Measurements from ENCODE around the gene PTPN3.

The PTPN3 gene

GRCh38 chr9:109451311-109452025 lies 46.6 kb downstream of the PTPN3 start:
- DNase-seq = no peak

GRCh38 chr9:109450346-109450745 lies 47.8 kb downstream of the PTPN3 start:
- no peak for DNase-seq

- no peak for DNase-seq
These were observed 48.9 kb downstream of the PTPN3 start for GRCh38 chr9:109449036-109449798.

DNA sequence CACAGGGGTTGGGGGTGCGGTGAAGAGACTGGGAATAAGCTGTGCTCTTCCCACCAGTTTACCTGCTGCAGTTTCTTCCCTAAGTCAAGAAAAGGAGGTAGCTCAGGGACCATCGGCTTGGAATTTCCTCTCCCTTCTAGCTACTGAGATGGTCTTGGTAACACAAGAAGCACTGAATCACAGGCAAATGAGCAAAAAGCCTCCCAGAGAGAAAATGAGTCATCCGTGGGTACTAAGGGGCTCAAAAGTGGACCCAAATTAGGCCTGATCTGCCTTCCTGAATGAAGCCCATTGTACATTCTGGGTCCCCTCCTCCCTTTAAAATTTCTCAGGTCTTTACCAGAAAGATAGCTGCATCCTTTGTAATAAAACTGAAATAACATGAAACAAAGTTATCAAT lies 49.9 kb downstream of the PTPN3 start:
- peak; percentile 56 for DNase-seq

DNA sequence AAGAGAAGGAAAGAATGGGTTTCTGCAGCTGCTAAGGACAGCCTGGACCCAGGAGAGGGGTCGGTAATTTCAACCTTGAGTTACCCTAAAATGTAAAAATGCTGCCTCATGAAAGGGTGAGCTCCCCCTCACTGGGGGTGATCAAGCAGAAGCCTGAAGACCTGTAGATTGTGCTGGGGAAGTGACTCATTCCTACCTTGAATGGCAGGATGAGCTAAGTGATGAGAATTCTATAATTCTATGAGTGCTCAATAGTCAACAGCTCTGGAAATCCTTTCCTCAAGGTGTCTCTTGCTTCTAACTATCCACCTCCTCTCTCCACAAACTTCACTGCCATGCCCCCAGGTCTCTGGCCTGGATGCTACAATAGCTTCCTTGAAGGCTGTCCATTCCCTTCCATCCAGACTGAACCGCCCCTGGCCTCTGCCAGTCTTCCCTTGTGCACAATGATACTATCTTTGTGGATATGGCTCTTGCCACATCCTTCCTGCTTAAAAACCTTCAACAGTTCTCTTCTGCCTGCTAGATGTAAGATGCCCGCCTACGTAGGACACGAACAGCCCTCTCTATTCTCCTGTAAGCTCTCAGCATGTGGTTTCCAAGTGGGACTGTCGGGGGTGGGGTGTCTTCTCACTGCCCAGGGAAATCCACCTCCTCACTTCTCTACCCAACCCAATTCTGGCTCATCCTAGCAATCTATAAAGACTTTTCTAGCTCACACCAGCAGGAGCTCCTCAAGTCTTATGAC lies 50.6 kb downstream of the PTPN3 start:
- no peak for DNase-seq

DNA sequence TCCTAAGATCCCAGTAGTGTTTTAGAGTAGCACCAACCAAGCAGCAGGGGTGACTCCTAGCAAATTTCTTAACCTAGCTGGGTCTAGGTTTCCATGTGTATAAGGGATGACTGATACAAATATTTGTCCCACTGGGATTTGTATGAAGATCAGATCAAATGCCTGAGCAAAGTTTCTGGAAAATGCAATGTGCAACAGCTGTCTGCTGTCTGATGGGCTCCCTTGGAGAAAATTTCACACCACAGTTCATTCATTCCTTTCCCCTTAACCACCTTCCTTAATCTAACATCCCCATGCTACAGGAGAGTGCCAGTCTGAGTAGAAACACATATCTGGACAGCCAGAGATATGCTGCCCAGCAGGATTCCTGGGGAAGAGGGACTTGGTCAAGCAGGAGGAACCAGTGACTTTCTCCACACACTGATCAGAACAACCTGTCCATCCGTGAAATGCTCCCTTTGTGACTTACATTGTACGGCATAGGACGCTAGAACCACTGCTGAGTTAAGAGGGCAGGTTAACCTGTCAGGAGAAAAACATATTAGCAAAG lies 53.3 kb downstream of the PTPN3 start:
- peak; percentile 23 for DNase-seq

GRCh38 chr9:109442716-109443115 lies 55.4 kb downstream of the PTPN3 start:
- DNase-seq = no peak

GRCh38 chr9:109441296-109441695 lies 56.8 kb downstream of the PTPN3 start:
- DNase-seq = no peak

DNA sequence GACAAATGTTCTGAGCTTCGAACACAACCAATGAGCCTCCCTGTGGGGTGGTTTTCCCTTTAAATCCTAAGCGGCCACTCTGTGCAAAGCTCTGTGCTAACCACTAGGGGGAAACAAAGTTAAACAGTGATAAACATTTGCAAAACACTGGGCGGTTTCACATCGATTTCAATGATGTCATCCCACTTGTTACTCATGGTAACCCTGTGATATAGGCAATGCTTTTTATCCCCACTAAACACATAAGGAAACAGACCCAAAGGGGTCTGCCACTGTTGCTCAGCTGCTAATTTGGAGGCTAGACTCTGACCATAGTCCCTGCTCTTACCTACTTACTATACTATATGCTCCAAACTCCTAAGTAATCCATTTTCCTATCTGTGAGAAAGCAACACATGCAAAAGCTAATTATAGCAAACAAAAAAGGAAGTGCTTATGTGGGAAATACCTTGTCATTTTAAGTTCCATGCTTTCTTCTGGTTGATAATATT lies 57.3 kb downstream of the PTPN3 start:
- DNase-seq = peak; percentile 81

DNA sequence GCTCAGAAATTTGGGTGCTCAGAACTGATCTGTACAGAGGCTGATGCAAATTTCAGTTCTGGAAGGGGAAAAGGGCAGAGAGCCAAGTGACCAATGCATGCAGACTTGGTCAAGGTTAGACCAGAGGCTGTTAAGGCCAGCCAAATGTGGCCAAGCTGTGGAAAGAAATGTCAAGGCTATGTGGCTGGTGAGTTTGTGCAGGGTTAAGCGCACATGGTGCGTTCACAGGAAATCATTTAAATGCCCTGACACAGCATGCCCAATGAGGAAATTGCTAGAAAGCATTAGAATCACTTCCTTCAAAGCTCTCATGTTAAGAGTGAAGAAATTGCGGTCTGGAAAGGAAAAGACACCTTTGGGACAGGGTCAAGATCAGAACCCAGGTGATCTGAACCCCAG lies 58.0 kb downstream of the PTPN3 start:
- no peak for DNase-seq

DNA sequence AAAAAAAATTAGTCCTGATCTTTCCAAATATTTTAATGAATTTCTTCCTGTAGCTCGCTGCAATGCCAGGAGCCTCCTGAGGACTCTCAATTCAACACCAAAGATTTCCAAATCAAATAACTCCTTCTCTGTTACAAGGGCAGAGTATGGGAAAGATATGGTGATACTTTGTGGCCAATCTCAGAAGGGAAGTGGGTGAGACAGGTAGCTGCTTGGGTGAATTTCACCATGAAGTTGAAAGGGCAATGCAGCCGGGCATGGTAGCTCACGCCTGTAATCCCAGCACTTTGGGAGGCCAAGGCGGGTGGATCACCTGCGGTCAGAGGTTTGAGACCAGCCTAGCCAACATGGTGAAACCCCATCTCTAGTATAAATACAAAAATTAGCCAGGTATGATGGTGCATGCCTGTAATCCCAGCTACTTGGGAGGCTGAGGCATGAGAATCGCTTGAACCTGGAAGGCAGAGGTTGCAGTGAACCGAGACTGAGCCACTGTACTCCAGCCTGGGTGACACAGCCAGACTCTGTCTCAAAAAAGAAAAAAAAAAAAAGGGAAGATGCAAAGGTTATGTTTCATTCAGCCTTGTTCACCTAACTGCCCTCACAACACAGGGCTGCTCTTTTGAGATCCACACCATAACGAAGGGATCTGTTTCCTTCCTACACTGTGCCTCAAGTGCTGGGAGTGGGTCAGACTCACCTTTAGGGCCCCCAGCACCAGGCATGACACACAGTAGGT lies 58.6 kb downstream of the PTPN3 start:
- no peak for DNase-seq

DNA sequence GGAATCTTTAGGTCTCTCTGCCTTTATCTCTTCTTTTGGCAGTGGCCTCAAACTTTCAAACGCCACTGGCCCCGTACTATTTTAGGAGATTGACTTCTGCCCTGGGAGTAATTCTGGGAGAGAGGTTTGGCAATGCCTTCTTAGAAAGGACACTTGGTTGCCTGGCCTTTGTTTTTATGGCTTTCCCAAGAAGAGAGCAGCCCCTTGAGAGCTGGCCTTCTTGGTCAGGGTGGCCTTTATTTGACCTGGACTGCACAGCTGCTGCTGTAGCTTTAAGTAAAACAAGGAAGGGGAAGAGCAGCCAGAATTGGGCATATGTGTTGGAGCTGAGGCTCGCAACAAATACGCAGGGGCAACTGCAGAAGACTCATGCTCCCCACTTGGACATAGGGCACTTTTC lies 60.8 kb downstream of the PTPN3 start:
- no peak for DNase-seq

DNA sequence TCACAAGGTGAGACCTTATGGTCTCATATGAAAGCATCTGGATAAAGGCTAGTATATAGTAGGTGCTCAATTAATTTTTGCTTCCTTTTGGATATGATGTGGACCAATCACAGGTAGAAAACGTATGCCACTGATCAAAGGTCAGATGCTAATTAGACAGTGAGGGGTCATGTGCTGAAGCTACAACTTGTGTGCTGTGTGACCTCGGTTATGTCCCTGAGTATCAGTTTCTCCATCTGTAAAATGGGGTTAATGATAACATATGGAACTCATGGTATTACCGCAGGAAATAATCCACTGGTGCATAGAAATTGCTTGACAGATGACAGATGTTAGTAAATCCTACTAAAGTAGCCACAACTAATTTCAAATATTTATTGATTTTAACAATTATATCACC lies 62.0 kb downstream of the PTPN3 start:
- no peak for DNase-seq

DNA sequence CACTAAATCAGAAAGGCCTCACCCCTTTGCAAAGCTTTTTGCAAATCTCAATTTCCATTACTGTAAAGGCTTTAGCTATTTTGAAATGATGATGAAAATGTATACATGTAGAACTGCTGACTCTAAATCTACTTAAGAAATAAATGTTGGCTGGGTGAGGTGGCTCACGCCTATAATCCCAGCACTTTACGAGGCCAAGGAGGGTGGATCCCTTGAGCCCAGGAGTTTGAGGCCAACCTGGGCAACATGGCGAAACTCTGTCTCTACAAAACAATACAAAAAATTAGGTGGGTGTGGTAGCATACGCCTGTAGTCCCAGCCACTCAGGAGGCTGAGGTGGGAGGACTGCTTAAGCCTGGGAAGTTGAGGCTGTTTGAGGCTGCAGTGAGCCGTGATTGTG lies 64.6 kb downstream of the PTPN3 start:
- DNase-seq = no peak

DNA sequence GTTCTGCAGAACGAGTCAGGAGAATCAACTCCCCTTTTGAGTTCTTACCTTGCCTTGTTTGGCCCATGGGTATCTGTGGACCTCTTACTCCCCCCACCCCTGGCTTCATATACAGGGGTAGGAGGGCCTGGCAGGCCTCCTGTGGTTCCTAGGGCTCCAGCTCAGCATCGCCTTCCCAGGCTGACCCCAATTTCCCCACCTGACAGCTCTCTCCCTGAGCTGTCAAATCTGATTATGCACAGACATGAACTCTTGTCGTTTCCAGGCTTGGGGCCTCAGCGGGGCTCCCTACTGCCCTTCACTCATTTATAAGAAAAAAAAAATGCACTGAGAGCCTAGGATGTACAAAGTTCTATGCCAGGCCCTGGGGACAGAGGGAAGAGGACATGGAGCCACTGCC lies 67.9 kb downstream of the PTPN3 start:
- no peak for DNase-seq

DNA sequence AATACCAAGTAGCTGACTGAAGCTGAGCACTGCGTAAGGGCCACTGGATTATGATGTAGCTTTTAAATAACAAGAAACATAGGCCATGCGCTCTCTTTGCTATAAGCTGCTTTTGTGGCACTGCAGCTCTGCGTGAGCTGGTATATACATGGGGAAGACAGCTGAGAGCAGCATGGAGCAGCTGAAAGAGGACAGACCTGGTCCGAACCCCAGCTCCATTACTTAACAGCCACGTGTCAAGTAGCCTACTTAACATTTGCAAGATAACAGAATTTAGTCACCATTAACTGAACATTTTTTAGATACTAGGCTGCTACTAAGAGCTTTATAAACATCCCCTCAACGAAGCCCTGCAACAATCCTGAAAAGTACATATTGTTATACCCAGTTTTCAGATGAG lies 69.3 kb downstream of the PTPN3 start:
- DNase-seq = no peak

DNA sequence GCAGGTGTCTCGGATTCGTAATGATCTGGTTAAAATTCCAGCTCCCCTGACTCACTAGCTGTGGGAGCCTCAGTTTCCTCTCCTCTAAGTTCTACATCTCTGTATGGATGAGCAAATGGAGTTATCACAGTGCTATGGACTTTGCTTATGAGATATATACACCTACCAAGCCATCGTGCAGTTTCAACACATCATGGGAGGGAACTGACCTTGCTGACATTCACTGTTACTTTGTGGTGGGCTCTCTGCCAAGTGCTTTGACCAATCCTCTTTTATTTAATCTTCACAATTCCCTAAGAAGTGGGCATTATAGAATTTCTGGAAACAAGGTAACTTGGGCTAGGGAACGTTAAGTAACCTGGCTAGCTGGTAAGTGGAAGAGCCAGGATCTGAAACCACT lies 70.2 kb downstream of the PTPN3 start:
- no peak for DNase-seq

- no peak for DNase-seq
These were observed 71.3 kb downstream of the PTPN3 start for GRCh38 chr9:109426626-109427402.

DNA sequence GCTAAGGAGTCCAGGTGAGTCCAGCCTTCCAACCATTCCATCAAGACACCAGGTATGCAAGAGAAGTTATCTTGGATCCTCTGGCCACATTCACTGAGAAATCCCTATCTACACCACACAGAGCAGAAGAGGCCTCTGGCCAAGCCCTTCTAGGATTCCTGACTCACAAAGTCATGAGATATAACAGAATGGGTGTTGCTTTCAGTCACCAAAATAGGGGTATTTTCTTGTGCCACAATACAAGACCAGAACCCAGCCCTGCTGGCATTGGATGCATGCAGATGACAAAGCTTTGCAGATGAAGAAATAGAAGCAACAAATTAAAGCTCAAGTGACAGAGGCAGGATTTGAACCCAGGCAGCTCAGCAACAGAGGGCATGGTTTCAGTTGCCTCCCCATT lies 73.5 kb downstream of the PTPN3 start:
- no peak for DNase-seq

DNA sequence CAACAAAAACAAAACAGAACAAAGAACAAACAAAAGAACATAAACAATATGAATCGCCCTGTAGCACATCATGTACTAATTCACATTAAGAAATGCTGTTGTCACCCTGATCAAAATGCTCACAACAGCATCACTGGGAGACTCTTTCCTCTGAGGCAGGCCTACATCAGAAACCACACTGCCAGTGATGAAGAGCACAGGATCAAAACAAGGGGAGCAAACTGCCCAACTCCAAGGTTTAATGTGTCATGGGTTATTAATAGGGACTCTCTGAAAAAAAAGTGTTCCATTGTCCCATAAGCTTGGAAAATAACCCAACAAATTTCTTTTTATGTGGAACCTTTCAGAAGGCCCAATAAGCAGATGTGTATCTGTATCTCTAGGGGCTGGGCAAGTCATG lies 74.2 kb downstream of the PTPN3 start:
- DNase-seq = no peak

GRCh38 chr9:109422641-109423040 lies 75.5 kb downstream of the PTPN3 start:
- DNase-seq = no peak
